ENCODE measurements around the gene ADAM19. TPM values are rescaled to one million over a fixed set of nuclear protein-coding genes. Genes with fewer than 3 reads are reported as not detected.

Gene ADAM19
- total RNA-seq, 4 donors from 2014 or later = 1.1 to 47.9 (median 5.4) TPM

DNA sequence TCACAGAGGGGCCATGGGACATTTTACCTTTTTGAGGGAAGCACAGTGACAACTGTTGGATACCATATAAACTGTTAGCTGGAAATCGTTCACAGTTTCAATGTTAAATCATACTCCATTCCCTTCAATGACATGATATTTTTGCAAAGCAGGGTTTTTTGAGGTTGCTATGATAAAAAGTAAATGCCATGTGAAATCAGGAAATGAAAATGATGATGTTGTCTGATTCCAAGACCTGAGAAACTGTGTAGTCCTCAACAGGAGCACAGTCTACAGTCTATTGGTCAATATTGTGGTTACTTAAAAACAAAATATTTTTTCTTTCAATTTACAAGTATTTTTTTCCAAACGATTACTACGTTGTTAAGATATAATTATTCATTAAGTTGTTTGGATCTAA lies 24.0 kb upstream of the ADAM19 start:
- Histone ChIP-seq H3K36me3 (no peaks in the 10 kb centered on the region), H3K27ac (peak overlapping the region in 1 of 4 donors; percentile 64), H3K27me3 (no peaks in the 10 kb centered on the region), H3K4me1 (peaks cover 0 to 25% (median 4%) of the 10 kb centered on the region in 4 donors), H3K4me3 (no peak overlapping the region), H3K9me3 (no peaks in the 10 kb centered on the region)
- no peak for DNase-seq
- TF ChIP-seq POLR2A (IDR thresholded peaks at IDR 0.05) (no peak), CTCF (IDR thresholded peaks at IDR 0.05) (no peak)

GRCh38 chr5:157598350-157598936 lies 22.9 kb upstream of the ADAM19 start:
- Histone ChIP-seq H3K36me3 (no peaks in the 10 kb centered on the region), H3K4me3 (no peak overlapping the region), H3K4me1 (peaks cover 0 to 19% (median 4%) of the 10 kb centered on the region in 4 donors), H3K9me3 (no peaks in the 10 kb centered on the region), H3K27ac (peak overlapping the region in 1 of 4 donors; percentile 64), H3K27me3 (no peaks in the 10 kb centered on the region)
- TF ChIP-seq POLR2A (IDR thresholded peaks at IDR 0.05) = no peak
- peak in 1 of 6 experiments; percentile 17 for TF ChIP-seq CTCF (IDR thresholded peaks at IDR 0.05)
- no peak for DNase-seq

- Histone ChIP-seq H3K27ac (peak overlapping the region in 1 of 4 donors; percentile 64), H3K9me3 (no peaks in the 10 kb centered on the region), H3K4me1 (peaks cover 0 to 12% (median 4%) of the 10 kb centered on the region in 4 donors), H3K4me3 (no peak overlapping the region), H3K36me3 (no peaks in the 10 kb centered on the region), H3K27me3 (no peaks in the 10 kb centered on the region)
- no peak for TF ChIP-seq POLR2A (IDR thresholded peaks at IDR 0.05)
- no peak for TF ChIP-seq CTCF (IDR thresholded peaks at IDR 0.05)
- no peak for DNase-seq
These were observed 21.7 kb upstream of the ADAM19 start for GRCh38 chr5:157597277-157597676.

GRCh38 chr5:157596487-157596886 lies 20.9 kb upstream of the ADAM19 start:
- Histone ChIP-seq H3K4me3 (no peak overlapping the region), H3K27ac (peak overlapping the region in 1 of 4 donors; percentile 64), H3K36me3 (no peaks in the 10 kb centered on the region), H3K4me1 (peaks cover 0 to 12% (median 4%) of the 10 kb centered on the region in 4 donors), H3K27me3 (no peaks in the 10 kb centered on the region), H3K9me3 (no peaks in the 10 kb centered on the region)
- peak in 2 of 3 donors; percentile 73 to 81 for DNase-seq
- TF ChIP-seq POLR2A (IDR thresholded peaks at IDR 0.05) (no peak), CTCF (IDR thresholded peaks at IDR 0.05) (no peak)

DNA sequence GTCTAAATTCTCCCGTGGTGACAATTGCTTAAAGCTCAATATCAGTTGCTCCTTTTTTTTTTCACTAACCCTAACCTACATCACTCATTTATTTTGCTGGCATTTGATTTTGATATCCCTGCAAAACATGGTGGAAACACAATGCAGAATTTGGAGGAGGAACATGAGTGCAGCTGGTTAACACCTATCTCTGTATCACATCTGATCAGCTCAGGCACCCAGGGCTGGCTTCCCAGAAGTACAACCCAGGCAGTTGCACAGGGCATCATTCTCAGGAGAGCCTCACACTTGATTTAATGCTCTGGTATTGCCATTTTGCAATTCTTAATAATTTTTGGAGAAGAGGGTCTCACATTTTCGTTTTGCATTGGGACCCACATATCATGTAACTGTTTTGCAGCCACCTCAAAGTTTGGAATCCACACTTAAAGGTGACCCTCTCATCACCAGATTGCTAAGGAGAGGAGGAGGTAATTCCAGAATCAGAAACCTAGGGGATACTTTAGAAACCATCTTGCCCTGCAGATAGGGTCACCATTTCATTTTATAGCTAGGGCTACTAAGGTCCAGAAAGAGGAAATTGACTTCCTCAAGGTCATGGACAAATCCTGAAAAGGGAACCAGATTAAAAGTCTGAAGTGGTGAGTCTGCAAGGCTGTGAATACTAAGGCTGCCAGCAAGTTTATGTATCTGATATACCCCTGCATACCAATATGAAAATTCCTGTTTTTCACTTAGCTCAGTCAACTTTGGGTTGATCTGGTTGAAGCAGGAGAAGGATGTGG lies 19.3 kb upstream of the ADAM19 start:
- peak overlapping the region in 1 of 4 donors; percentile 64 for H3K27ac ChIP-seq
- H3K27me3 ChIP-seq = no peaks in the 10 kb centered on the region
- H3K4me1 ChIP-seq = peaks cover 0 to 12% (median 4%) of the 10 kb centered on the region in 4 donors
- TF ChIP-seq POLR2A (IDR thresholded peaks at IDR 0.05) = no peak
- DNase-seq = no peak
- H3K36me3 ChIP-seq = no peaks in the 10 kb centered on the region
- no peak overlapping the region for H3K4me3 ChIP-seq
- H3K9me3 ChIP-seq = no peaks in the 10 kb centered on the region

DNA sequence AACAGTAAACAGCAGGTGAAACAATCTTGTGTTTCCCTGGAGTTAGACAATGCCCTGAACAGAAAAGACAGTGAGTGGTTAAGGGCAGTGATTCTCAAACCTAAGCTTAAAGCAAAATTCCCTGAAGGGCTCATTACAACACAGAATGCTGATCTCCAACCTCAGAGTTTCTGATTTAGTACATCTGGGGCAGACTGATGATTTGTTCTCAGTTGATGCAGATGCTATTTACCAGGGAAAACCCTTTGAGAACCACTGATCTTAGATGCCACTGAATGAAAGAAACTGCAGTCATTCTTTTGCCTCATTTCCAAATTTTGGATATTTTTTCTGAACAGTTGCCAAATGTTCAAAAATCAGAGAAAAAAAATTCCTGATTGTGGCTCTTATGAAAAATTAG lies 18.7 kb upstream of the ADAM19 start:
- Histone ChIP-seq H3K27me3 (no peaks in the 10 kb centered on the region), H3K36me3 (no peaks in the 10 kb centered on the region), H3K4me3 (no peak overlapping the region), H3K27ac (no peak overlapping the region), H3K4me1 (peaks cover 0 to 12% (median 4%) of the 10 kb centered on the region in 4 donors), H3K9me3 (no peaks in the 10 kb centered on the region)
- DNase-seq = no peak
- TF ChIP-seq CTCF (IDR thresholded peaks at IDR 0.05) = no peak
- TF ChIP-seq POLR2A (IDR thresholded peaks at IDR 0.05) = no peak

Data from Peyer's patch (tissue), 4 donors.